Measurements from ENCODE around the gene CREBL2. TPM values are rescaled to one million over a fixed set of nuclear protein-coding genes. Genes with fewer than 3 reads are reported as not detected.
A peak's percentile ranks its signal among the peaks of the same experiment; 100 is the strongest.
"Not testable (repeated sequence)": the region's sequence is repeated elsewhere in the genome, so short reads cannot be mapped to it uniquely, and the experiment has no call there.

The CREBL2 gene
- total RNA-seq, 1 donor from 2014 or later: 11.4 TPM

DNA sequence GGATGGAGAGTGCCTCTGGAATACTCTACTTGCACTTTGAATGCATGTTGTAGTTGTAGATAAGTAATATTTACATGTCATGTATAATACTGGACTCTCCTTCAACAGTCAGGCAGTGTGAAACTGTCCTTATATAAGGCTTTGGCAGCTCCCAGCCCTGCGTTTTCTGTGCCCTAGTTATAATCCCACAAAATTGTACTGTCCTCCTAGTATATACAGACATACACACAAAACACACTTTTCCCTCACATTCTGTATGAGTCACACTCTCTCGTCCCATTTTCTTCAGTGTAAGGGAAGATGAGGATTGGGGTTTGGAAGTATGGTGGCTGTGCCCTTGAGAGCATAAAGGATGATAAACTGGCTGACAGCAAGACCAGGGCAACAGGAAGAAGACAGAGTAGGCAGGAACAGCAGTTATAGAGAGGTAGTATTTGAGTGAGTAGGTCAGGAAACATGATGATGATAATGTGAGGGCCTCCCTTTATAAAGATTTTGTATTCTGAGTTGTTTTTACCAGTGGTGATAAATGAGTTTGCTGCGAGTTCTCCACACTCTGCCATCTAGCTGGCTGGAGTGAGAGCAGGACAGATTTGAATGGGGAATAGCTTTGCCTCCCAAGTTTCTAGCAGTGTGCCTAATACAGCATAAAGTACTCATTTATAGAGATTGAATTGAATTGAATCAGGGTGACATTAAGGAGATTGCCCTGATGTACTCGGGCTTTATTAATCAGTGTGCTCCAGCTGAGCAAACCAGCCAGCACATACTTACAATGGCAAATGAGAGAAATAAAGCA is 5.0 kb downstream of the CREBL2 start:
- Mint-ChIP-seq H3K27me3 (ENCODE audit: low read depth) (no peaks in the 10 kb centered on the region), H3K4me1 (peaks cover 29% of the 10 kb centered on the region), H3K4me3 (no peak overlapping the region), H3K27ac (ENCODE audit: unreplicated experiment) (peak overlapping the region; percentile 96), H3K9me3 (no peaks in the 10 kb centered on the region), H3K36me3 (ENCODE audit: low read depth) (peaks cover 15% of the 10 kb centered on the region)
- TF ChIP-seq, protein P1, sequence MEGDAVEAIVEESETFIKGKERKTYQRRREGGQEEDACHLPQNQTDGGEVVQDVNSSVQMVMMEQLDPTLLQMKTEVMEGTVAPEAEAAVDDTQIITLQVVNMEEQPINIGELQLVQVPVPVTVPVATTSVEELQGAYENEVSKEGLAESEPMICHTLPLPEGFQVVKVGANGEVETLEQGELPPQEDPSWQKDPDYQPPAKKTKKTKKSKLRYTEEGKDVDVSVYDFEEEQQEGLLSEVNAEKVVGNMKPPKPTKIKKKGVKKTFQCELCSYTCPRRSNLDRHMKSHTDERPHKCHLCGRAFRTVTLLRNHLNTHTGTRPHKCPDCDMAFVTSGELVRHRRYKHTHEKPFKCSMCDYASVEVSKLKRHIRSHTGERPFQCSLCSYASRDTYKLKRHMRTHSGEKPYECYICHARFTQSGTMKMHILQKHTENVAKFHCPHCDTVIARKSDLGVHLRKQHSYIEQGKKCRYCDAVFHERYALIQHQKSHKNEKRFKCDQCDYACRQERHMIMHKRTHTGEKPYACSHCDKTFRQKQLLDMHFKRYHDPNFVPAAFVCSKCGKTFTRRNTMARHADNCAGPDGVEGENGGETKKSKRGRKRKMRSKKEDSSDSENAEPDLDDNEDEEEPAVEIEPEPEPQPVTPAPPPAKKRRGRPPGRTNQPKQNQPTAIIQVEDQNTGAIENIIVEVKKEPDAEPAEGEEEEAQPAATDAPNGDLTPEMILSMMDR (conservative IDR thresholded peaks at IDR 0.05): no peak
- DNase-seq (ENCODE audit: low read depth, low spot score): no peak

DNA sequence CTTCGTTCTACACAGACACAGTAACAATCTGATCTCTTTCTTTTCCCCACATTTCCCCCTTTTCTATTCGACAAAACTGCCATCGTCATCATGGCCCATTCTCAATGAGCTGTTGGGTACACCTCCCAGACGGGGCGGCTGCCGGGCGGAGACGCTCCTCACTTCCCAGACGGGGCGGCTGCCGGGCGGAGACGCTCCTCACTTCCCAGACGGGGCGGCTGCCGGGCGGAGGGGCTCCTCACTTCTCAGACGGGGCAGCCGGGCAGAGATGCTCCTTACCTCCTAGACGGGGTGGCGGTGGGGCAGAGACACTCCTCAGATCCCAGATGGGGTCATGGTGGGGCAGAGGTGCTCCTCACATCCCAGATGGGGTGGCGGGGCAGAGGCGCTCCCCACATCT is 6.4 kb downstream of the CREBL2 start:
- peaks cover 21% of the 10 kb centered on the region for H3K4me1 Mint-ChIP-seq
- H3K9me3 Mint-ChIP-seq; H3K27me3 Mint-ChIP-seq (ENCODE audit: low read depth); H3K4me3 Mint-ChIP-seq; DNase-seq (ENCODE audit: low read depth, low spot score); H3K27ac Mint-ChIP-seq (ENCODE audit: unreplicated experiment): not testable (repeated sequence)
- H3K36me3 Mint-ChIP-seq (ENCODE audit: low read depth): peaks cover 15% of the 10 kb centered on the region

DNA sequence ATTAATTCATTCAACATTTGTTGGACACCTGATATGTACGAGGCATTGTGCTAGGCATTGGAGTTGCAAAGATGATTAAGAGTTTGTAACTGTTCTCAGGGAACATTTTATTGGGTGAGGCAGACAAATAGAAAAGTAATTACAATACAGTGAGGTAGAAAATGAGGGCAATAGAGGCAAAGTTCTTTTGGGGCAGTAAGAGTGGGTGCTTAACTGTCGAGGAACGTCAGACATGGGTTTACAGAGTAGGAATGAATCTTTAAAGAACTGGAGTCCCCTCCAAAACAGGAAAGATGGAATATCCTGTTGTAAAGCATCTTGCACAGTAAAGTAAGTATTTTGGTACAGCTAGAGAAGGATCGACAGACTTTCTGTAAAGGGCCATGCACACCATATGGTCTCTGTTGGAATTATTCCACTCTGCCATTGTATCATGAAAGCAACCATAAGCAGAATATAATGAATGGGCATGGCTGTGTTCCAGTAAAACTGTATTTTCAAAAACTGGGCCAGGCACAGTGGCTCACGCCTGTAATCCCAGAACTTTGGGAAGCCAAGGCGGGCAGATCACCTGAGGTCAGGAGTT is 9.1 kb downstream of the CREBL2 start:
- Mint-ChIP-seq H3K27me3 (ENCODE audit: low read depth) (no peaks in the 10 kb centered on the region), H3K9me3 (no peaks in the 10 kb centered on the region), H3K4me3 (no peak overlapping the region), H3K4me1 (peaks cover 13% of the 10 kb centered on the region), H3K36me3 (ENCODE audit: low read depth) (peaks cover 20% of the 10 kb centered on the region), H3K27ac (ENCODE audit: unreplicated experiment) (no peak overlapping the region)
- DNase-seq (ENCODE audit: low read depth, low spot score): no peak
- TF ChIP-seq, protein P1 (conservative IDR thresholded peaks at IDR 0.05): no peak

DNA sequence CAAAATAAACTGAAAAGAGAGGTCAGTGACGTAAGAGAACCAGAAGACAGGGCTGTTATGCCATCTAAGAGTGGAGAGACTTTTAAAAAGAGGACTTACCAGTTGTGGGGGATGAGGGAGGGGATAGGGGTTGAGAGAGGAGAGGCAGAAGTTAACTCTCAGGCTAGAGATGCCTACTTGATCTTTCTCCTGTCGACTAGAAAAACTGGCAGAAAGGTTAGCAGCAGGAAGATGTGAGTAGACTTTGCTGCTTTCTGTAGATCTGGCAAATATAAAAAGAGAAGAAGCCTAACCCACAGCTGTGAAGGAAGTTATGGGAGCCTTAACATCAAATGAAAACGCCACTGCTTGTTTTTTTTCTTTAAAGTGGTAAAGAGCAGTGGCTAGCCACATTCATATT is 10.7 kb downstream of the CREBL2 start:
- TF ChIP-seq, protein P1 (conservative IDR thresholded peaks at IDR 0.05): no peak
- H3K4me3 Mint-ChIP-seq: no peak overlapping the region
- no peaks in the 10 kb centered on the region for H3K27me3 Mint-ChIP-seq (ENCODE audit: low read depth)
- peaks cover 14% of the 10 kb centered on the region for H3K36me3 Mint-ChIP-seq (ENCODE audit: low read depth)
- peaks cover 12% of the 10 kb centered on the region for H3K4me1 Mint-ChIP-seq
- H3K9me3 Mint-ChIP-seq: no peaks in the 10 kb centered on the region
- no peak overlapping the region for H3K27ac Mint-ChIP-seq (ENCODE audit: unreplicated experiment)
- no peak for DNase-seq (ENCODE audit: low read depth, low spot score)

DNA sequence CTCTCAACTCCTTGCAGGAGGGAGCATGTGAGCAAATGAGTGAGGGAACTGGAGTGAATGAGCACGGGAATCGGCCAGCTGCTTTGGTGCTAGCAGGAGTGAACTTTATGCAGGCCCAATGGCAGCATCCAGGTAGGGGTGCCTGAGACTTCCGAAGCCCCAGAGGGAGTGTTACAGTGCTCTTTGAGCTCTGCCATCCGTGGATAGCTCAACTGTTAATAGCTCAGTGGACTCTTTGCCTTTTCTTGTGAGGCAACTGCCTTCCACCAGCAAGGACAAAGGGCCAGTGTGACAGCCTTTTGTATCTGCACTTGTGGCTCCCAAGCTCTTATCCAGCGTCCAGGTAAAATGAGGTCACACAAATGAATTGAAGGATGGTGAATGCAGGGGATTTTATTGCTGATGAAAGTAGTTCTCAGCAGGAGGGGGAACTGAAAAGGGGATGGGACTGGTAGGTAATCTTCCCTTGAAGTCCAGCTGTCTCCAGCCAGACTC is 12.9 kb downstream of the CREBL2 start:
- peaks cover 13% of the 10 kb centered on the region for H3K36me3 Mint-ChIP-seq (ENCODE audit: low read depth)
- TF ChIP-seq, protein P1 (conservative IDR thresholded peaks at IDR 0.05): no peak
- DNase-seq (ENCODE audit: low read depth, low spot score): no peak
- H3K4me1 Mint-ChIP-seq: peaks cover 14% of the 10 kb centered on the region
- no peaks in the 10 kb centered on the region for H3K9me3 Mint-ChIP-seq
- no peaks in the 10 kb centered on the region for H3K27me3 Mint-ChIP-seq (ENCODE audit: low read depth)
- H3K4me3 Mint-ChIP-seq: no peak overlapping the region
- no peak overlapping the region for H3K27ac Mint-ChIP-seq (ENCODE audit: unreplicated experiment)

DNA sequence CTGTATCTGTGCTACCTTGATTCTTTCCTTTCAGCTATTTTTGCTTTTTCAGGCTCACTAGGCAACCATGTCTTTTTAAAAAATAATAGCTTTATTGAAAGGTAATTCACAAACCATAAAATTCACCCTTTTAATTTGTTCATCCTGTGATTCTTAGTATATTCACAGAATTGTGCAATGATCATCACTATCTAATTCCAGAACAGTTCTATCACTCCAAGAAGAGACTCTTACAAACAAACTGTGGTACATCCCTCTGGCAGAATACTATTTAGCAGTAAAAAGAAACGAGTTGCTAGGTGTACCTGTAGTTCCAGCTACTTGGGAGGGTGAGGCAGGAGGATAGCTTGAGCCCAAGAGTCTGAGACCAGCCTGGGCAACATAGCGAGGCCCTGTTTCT is 14.8 kb downstream of the CREBL2 start:
- Mint-ChIP-seq H3K27ac (ENCODE audit: unreplicated experiment) (no peak overlapping the region), H3K27me3 (ENCODE audit: low read depth) (no peaks in the 10 kb centered on the region), H3K36me3 (ENCODE audit: low read depth) (peaks cover 8% of the 10 kb centered on the region), H3K4me1 (peaks cover 20% of the 10 kb centered on the region), H3K9me3 (no peaks in the 10 kb centered on the region), H3K4me3 (no peak overlapping the region)
- TF ChIP-seq, protein P1 (conservative IDR thresholded peaks at IDR 0.05): no peak
- no peak for DNase-seq (ENCODE audit: low read depth, low spot score)

Data from neural crest cell (in vitro differentiated cells).